Measurements from ENCODE around the gene USP3.
"Not testable (repeated sequence)": the region's sequence is repeated elsewhere in the genome, so short reads cannot be mapped to it uniquely, and the experiment has no call there.

USP3 gene

DNA sequence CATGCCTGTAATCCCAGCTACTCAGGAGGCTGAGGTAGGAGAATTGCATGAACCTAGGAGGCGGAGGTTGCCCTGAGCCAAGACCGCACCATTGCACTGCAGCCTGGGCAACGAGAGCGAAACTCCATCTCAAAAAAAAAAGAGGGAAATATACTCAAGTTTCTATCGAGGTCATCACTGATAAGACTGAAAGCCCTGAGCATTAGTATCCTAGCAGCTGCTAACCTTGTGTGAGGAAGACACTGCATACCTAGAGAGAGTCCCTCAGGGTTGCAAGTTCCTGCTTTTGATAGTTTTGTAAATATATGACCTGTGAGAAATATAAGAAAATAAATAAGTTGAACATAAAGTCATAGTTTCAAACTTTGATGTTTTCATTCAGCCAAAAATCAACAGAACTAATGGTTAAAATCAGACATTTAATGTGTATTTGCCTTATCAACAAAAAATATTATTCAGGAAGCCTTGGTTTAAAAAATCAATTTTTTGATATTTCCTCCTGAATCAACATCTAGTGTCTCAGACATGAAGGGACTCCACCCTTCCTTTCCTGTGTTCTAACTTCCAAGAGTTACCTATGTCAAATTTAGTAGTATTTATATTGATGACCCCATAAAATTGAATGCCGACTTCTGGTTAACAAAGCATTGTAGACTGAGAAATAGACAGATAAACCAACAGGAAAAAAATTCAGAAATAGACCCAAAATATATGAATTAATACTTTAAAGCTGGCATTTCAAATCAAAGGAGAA, 19.8 kb upstream of the USP3 start:
- no peak overlapping the region for H3K4me3 ChIP-seq
- no peak for DNase-seq (ENCODE audit: low spot score)
- TF ChIP-seq, protein P1, sequence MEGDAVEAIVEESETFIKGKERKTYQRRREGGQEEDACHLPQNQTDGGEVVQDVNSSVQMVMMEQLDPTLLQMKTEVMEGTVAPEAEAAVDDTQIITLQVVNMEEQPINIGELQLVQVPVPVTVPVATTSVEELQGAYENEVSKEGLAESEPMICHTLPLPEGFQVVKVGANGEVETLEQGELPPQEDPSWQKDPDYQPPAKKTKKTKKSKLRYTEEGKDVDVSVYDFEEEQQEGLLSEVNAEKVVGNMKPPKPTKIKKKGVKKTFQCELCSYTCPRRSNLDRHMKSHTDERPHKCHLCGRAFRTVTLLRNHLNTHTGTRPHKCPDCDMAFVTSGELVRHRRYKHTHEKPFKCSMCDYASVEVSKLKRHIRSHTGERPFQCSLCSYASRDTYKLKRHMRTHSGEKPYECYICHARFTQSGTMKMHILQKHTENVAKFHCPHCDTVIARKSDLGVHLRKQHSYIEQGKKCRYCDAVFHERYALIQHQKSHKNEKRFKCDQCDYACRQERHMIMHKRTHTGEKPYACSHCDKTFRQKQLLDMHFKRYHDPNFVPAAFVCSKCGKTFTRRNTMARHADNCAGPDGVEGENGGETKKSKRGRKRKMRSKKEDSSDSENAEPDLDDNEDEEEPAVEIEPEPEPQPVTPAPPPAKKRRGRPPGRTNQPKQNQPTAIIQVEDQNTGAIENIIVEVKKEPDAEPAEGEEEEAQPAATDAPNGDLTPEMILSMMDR (IDR thresholded peaks at IDR 0.05) = no peak
- H3K27ac ChIP-seq = no peak overlapping the region

DNA sequence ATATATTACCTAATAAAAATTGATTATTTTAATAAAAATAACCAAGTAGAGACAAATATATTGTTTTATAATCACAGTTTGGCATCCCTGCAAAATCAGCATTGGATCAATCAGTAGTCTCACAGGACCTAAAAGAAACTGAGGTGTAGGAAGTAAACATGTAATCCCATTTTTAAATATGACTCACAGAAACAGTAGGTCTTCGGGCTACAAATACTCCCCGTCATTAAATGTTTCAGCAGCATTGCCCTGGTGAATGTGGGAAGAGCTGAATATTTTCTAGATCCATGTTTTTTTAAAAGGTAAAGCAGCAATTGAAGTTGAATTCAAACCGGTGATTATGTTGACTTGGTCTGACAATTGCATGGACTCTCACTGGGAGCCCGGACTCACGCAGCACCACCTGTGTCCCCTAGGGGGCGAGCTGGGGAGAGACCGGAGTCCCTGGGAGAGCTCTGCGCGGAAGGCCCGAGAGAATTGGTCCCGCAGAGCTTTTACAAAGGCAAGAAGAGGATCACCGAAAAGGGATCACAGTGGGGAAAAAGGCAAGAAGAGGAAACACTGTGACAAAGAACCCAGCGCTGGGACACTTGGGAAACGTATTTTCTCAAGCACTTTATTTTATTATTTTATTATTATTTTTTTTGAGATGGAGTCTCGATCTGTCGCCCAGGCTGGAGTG, 17.2 kb upstream of the USP3 start:
- Histone ChIP-seq H3K4me3 (no peak overlapping the region), H3K27ac (no peak overlapping the region)
- TF ChIP-seq, protein P1 (IDR thresholded peaks at IDR 0.05) = peak; percentile 88
- peak; percentile 90 for DNase-seq (ENCODE audit: low spot score)

DNA sequence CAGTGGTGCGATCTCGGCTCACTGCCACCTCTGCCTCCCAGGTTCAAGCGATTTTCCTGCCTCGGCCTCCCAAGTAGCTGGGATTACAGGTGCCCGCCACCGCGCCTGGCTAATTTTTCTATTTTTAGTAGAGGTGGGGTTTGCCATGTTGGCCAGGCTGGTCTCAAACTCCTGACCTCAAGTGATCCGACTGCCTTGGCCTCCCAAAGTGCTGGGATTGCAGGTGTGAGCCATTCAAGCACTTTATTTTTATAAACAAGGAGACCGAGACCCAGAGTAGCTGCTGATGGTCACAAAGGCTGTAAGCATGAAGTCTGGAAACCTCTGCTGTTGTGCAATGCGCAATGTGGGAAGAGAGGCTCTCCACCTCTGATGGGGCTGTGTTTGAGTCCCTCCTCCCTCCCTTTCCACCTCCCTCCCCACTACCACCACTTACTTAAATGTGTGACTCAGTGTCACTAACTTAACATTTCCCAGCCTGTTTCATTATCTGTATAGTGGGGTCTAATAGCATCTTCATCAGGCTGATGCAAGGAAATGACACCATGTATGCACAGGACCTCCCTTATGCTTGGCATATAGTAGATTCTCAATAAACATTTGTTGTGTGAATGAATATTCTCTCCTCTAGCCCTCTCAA, 16.5 kb upstream of the USP3 start:
- not testable (repeated sequence) for H3K4me3 ChIP-seq; H3K27ac ChIP-seq; DNase-seq (ENCODE audit: low spot score)

DNA sequence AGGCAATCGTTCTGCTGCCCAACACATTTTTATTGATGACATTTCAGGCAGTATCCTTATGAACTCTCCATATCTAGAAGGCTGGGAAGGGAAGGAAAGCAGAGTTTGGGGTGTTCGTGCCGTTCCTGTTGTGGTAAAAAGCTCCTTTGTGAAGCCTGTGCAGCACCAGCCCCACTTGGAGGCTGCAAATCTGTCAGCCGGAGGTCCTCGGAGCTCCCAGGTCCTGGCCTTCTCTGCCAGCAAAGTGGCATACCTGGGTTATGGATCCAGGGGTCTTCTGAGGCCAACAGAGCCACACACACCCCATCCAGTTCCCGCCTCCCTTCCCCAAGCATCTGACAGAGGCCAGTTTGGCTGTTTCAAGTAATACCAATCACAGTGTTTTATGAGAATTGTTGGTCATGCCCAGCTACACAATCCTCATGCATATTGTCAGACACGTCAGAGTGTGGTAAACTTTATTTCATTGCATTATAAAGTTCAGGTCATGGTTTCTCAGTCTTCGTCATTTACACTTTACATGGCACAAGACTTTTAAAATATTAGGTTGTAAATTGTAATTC, 15.9 kb upstream of the USP3 start:
- TF ChIP-seq, protein P1 (IDR thresholded peaks at IDR 0.05) = no peak
- H3K27ac ChIP-seq = no peak overlapping the region
- no peak overlapping the region for H3K4me3 ChIP-seq
- DNase-seq (ENCODE audit: low spot score) = no peak

DNA sequence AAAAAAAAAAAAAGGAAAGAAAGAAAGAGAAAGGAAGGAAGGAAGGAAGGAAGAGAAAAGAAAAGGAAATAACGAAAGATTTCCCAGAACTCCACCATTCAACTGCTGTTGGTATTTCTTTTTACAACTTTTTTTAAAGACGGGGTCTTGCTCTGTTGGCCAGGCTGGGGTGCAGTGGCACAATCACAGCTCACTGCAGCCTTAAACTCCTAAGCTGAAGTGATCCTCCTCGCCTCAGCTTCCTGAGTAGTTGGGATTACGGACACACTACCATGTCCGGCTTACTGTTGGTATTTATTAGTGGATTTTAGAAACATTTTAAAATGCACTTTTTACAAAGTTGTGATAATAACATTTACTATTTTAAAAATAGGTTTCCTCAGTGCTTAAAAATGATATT, 15.0 kb upstream of the USP3 start:
- DNase-seq (ENCODE audit: low spot score) = no peak
- no peak overlapping the region for H3K4me3 ChIP-seq
- H3K27ac ChIP-seq = no peak overlapping the region
- TF ChIP-seq, protein P1 (IDR thresholded peaks at IDR 0.05) = no peak

DNA sequence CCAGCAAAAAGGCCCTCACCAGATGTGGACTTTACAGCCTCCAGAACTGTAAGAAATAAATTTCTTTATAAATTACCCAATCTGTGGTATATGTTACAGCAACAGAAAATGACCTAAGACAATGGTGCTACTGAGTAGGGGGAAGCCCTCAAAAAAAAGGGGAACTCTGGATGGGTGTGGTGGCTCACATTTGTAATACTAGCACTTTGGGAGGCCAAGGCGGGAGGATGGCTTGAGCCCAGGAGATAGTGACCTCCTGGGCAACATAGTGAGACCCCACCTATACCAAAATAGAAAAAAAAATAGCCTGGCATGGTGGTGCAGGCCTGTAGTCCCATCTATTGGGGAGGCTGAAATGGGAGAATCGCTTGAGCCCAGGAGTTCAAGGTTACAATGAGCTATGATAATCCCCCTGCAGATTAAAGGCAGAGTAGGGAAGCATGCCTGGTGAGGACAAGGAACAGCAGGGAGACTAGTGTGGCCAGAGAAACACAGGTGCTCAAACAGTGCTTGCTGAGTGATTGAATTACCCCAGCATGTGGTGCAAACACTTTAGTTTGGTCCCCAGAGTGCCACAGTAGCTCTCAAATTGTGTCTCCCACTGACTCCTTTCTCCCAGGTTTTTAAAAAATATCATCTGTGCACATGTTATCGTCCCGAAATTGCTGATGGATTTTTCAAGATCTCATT, 13.9 kb upstream of the USP3 start:
- DNase-seq (ENCODE audit: low spot score) = no peak
- Histone ChIP-seq H3K27ac (peak overlapping the region in 1 of 2 donors; percentile 78), H3K4me3 (no peak overlapping the region)
- TF ChIP-seq, protein P1 (IDR thresholded peaks at IDR 0.05) = no peak

Data from coronary artery (tissue), 2 donors.